ENCODE results near the gene SLC10A4. TPM values are rescaled to one million over a fixed set of nuclear protein-coding genes. Genes with fewer than 3 reads are reported as not detected.
"Not testable (repeated sequence)": the region's sequence is repeated elsewhere in the genome, so short reads cannot be mapped to it uniquely, and the experiment has no call there.

SLC10A4 gene
- 1 to 10 TPM in 1 of 2 donors, under 1 TPM in 1; 0.55 to 1.8 TPM for total RNA-seq
- 10.8 TPM for polyA plus RNA-seq (2013, experiment 1 of 2)
- 9.6 TPM for polyA plus RNA-seq (2013, experiment 2 of 2)
- long read RNA-seq, experiment 1, partial matches to known transcripts, result 0 of 3 reads
- long read RNA-seq, experiment 1, other reads (novel, unspliced or antisense), result 0 of 3 reads
- long read RNA-seq, experiment 2, partial matches to known transcripts, result 2 of 5 reads
- long read RNA-seq, experiment 2, other reads (novel, unspliced or antisense), result 0 of 5 reads
- long read RNA-seq, experiment 3, partial matches to known transcripts, result 0 of 4 reads
- long read RNA-seq, experiment 3, other reads (novel, unspliced or antisense), result 0 of 4 reads
- long read RNA-seq, experiment 4, result 0 reads

GRCh38 chr4:48483006-48483776, at the start of gene SLC10A4:
Gene SLC10A4 (plus strand): TSS chr4:48483343. CDS start chr4:48483562, 219 bp downstream.
- WGBS, 2 experiments (ENCODE audit: insufficient coverage in 1 of 2, insufficient read length in 1 of 2), result 5 to 6% methylated on average over 55 to 85 of the region's 85 CpGs

GRCh38 chr4:48436318-48436717, 46.8 kb upstream of the SLC10A4 start:
- H3K36me3 Mint-ChIP-seq (ENCODE audit: low read depth), result no peaks in the 10 kb centered on the region
- Histone ChIP-seq H3K9ac (ENCODE audit: extremely low read depth, low read length, poor library complexity, severe bottlenecking) (no peak overlapping the region), H3K36me3 (ENCODE audit: control insufficient read depth, insufficient read depth, low read length) (no peaks in the 10 kb centered on the region), H3K4me1 (ENCODE audit: control insufficient read depth, insufficient read depth, low read length) (peaks cover 3% of the 10 kb centered on the region), H3K27ac (ENCODE audit: low read depth, low read length) (no peak overlapping the region), H3K9me3 (ENCODE audit: control insufficient read depth, low read length) (no peaks in the 10 kb centered on the region), H3K4me3 (ENCODE audit: low read length) (no peak overlapping the region), H3K27me3 (ENCODE audit: control insufficient read depth, insufficient read depth, low read length, poor library complexity, severe bottlenecking) (no peaks in the 10 kb centered on the region)
- no peak for TF ChIP-seq CTCF (conservative IDR thresholded peaks at IDR 0.05)
- peaks cover 2% of the 10 kb centered on the region for H3K9me3 Mint-ChIP-seq
- peaks cover 18% of the 10 kb centered on the region for H3K4me1 Mint-ChIP-seq
- H3K27ac Mint-ChIP-seq, result no peak overlapping the region
- H3K4me3 Mint-ChIP-seq, result no peak overlapping the region
- 100% methylated on average over 1 of the region's 1 CpG; no CpG with 5 or more reads in 1 of the 2 experiments for WGBS, 2 experiments (ENCODE audit: insufficient coverage in 1 of 2, insufficient read length in 1 of 2)
- DNase-seq, result no peak
- H3K27me3 Mint-ChIP-seq (ENCODE audit: insufficient read depth), result peaks cover 2% of the 10 kb centered on the region

More at GRCh38 chr4:48483006-48483776, at the start of gene SLC10A4:
- Histone ChIP-seq H3K4me3 (ENCODE audit: low read length) (peak within 1 kb of the TSS; percentile 71), H3K9me3 (ENCODE audit: control insufficient read depth, low read length) (no peaks in the 10 kb centered on the region), H3K4me1 (ENCODE audit: control insufficient read depth, insufficient read depth, low read length) (no peaks in the 10 kb centered on the region), H3K9ac (ENCODE audit: extremely low read depth, low read length, poor library complexity, severe bottlenecking) (no peak within 1 kb of the TSS), H3K27ac (ENCODE audit: low read depth, low read length) (peak within 1 kb of the TSS; percentile 30), H3K36me3 (ENCODE audit: control insufficient read depth, insufficient read depth, low read length) (no peaks in the 10 kb centered on the region), H3K27me3 (ENCODE audit: control insufficient read depth, insufficient read depth, low read length, poor library complexity, severe bottlenecking) (peaks cover 55% of the 10 kb centered on the region)
- TF ChIP-seq CTCF (conservative IDR thresholded peaks at IDR 0.05), result no peak
- peak within 1 kb of the TSS; percentile 50 for H3K4me3 Mint-ChIP-seq
- no peaks in the 10 kb centered on the region for H3K36me3 Mint-ChIP-seq (ENCODE audit: low read depth)
- peaks cover 16% of the 10 kb centered on the region for H3K4me1 Mint-ChIP-seq
- H3K9me3 Mint-ChIP-seq, result no peaks in the 10 kb centered on the region
- no peak within 1 kb of the TSS for H3K27ac Mint-ChIP-seq
- H3K27me3 Mint-ChIP-seq (ENCODE audit: insufficient read depth), result peaks cover 65% of the 10 kb centered on the region
- peak; percentile 86 for DNase-seq

- Mint-ChIP-seq H3K27ac (no peak overlapping the region), H3K27me3 (ENCODE audit: insufficient read depth) (peaks cover 2% of the 10 kb centered on the region), H3K4me3 (no peak overlapping the region), H3K36me3 (ENCODE audit: low read depth) (no peaks in the 10 kb centered on the region), H3K9me3 (peaks cover 2% of the 10 kb centered on the region), H3K4me1 (peaks cover 11% of the 10 kb centered on the region)
- H3K4me1 ChIP-seq (ENCODE audit: control insufficient read depth, insufficient read depth, low read length), result peaks cover 3% of the 10 kb centered on the region
- no peak overlapping the region for H3K4me3 ChIP-seq (ENCODE audit: low read length)
- no peaks in the 10 kb centered on the region for H3K9me3 ChIP-seq (ENCODE audit: control insufficient read depth, low read length)
- DNase-seq, result no peak
- no peaks in the 10 kb centered on the region for H3K27me3 ChIP-seq (ENCODE audit: control insufficient read depth, insufficient read depth, low read length, poor library complexity, severe bottlenecking)
- no peak overlapping the region for H3K9ac ChIP-seq (ENCODE audit: extremely low read depth, low read length, poor library complexity, severe bottlenecking)
- H3K27ac ChIP-seq (ENCODE audit: low read depth, low read length), result no peak overlapping the region
- H3K36me3 ChIP-seq (ENCODE audit: control insufficient read depth, insufficient read depth, low read length), result no peaks in the 10 kb centered on the region
- 90 to 100% methylated on average over 1 to 2 of the region's 2 CpGs for WGBS, 2 experiments (ENCODE audit: insufficient coverage in 1 of 2, insufficient read length in 1 of 2)
- TF ChIP-seq CTCF (conservative IDR thresholded peaks at IDR 0.05), result no peak
Observed at GRCh38 chr4:48439988-48440387, 43.2 kb upstream of the SLC10A4 start.

- H3K4me3 ChIP-seq (ENCODE audit: low read length); H3K27ac Mint-ChIP-seq; H3K27ac ChIP-seq (ENCODE audit: low read depth, low read length); H3K36me3 Mint-ChIP-seq (ENCODE audit: low read depth); DNase-seq; H3K9me3 ChIP-seq (ENCODE audit: control insufficient read depth, low read length); H3K9ac ChIP-seq (ENCODE audit: extremely low read depth, low read length, poor library complexity, severe bottlenecking); H3K4me1 ChIP-seq (ENCODE audit: control insufficient read depth, insufficient read depth, low read length); H3K9me3 Mint-ChIP-seq; H3K27me3 Mint-ChIP-seq (ENCODE audit: insufficient read depth); H3K4me3 Mint-ChIP-seq; H3K27me3 ChIP-seq (ENCODE audit: control insufficient read depth, insufficient read depth, low read length, poor library complexity, severe bottlenecking); H3K36me3 ChIP-seq (ENCODE audit: control insufficient read depth, insufficient read depth, low read length): not testable (repeated sequence)
- H3K4me1 Mint-ChIP-seq, result peaks cover 11% of the 10 kb centered on the region
- WGBS, 2 experiments (ENCODE audit: insufficient coverage in 1 of 2, insufficient read length in 1 of 2), result 33 to 75% methylated on average over 1 to 5 of the region's 5 CpGs
Observed at GRCh38 chr4:48440914-48441313, 42.2 kb upstream of the SLC10A4 start.
